PC-3 (cell line): ENCODE measurements around the gene ZNF574.

Experiments
- EZH2 ChIP-seq: fragments of 300-600 bp; sonication (generic); IDR thresholded peaks from one replicate; pipeline ENCODE4 v1.6.1; 2017; ENCODE audit warnings: antibody characterized with exemption, mild to moderate bottlenecking, low read length; ENCODE audit not compliant: unreplicated experiment
- TF ChIP-seq, protein P1 (sequence below): fragments of 300-600 bp; sonication (generic); conservative IDR thresholded peaks from 2 replicates; pipeline ENCODE4 v1.5.1; 2017; ENCODE audit warnings: antibody characterized with exemption, low read depth, mild to moderate bottlenecking, low read length

DNA sequence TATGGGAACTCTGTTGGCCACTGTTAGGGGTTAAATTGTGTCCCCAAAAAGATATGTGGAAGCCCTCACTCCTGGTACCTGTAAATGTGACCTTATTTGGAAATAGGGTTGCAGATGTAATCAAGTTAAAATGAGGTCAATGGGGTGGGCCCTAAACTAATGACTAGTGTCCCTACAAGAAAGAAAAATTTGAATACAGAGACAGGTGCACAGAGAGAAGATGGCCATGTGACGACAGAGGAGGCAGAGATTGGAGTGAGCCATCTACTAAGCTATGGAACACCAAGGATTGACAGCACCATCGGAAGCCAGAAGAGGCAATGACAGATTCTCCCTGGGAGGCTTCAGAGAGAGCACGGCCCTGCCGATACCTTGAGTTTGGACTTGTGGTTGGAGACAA is 39.7 kb downstream of the ZNF574 start:
- TF ChIP-seq, protein P1, sequence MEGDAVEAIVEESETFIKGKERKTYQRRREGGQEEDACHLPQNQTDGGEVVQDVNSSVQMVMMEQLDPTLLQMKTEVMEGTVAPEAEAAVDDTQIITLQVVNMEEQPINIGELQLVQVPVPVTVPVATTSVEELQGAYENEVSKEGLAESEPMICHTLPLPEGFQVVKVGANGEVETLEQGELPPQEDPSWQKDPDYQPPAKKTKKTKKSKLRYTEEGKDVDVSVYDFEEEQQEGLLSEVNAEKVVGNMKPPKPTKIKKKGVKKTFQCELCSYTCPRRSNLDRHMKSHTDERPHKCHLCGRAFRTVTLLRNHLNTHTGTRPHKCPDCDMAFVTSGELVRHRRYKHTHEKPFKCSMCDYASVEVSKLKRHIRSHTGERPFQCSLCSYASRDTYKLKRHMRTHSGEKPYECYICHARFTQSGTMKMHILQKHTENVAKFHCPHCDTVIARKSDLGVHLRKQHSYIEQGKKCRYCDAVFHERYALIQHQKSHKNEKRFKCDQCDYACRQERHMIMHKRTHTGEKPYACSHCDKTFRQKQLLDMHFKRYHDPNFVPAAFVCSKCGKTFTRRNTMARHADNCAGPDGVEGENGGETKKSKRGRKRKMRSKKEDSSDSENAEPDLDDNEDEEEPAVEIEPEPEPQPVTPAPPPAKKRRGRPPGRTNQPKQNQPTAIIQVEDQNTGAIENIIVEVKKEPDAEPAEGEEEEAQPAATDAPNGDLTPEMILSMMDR: no peak
- no peak for TF ChIP-seq EZH2
